Tibial nerve (tissue), 4 donors: ENCODE data around the gene KCNN4. TPM values are rescaled to one million over a fixed set of nuclear protein-coding genes. Genes with fewer than 3 reads are reported as not detected.
A peak's percentile ranks its signal among the peaks of the same experiment; 100 is the strongest.

Source experiments
- DNase-seq, 2 donors: peaks; one replicate each; pipeline ENCODE4 v3.0.0-alpha.2; 2019; ENCODE audit warnings: low spot score in 2 of 2
- H3K27ac ChIP-seq, 4 donors: fragments of 200-600 bp; sonication (generic) in 3 of 4; one replicate each; pipeline ENCODE4 v1.5.1; 2017 to 2019; ENCODE audit warnings: mild to moderate bottlenecking in 1 of 4
- H3K27me3 ChIP-seq, 2 donors: fragments of 200-600 bp; sonication (generic) in 1 of 2; one replicate each; pipeline versions ENCODE4 v1.5.1 to v1.6.0; 2017 to 2019
- H3K36me3 ChIP-seq, 3 donors: fragments of 200-600 bp; sonication (generic); one replicate each; pipeline ENCODE4 v1.5.1; 2018 to 2019
- H3K4me1 ChIP-seq, 4 donors: fragments of 200-600 bp; sonication (generic) in 3 of 4; one replicate each; pipeline ENCODE4 v1.5.1; 2017 to 2019
- H3K4me3 ChIP-seq, 4 donors: fragments of 200-600 bp; sonication (generic) in 3 of 4; one replicate each; pipeline ENCODE4 v1.5.1; 2017 to 2019; ENCODE audit warnings: mild to moderate bottlenecking in 1 of 4, moderate library complexity in 1 of 4
- H3K9me3 ChIP-seq, 4 donors: fragments of 200-600 bp; sonication (generic) in 3 of 4; one replicate each; pipeline ENCODE4 v1.5.1; 2017 to 2019
- CTCF ChIP-seq, 5 experiments: fragments of 200-600 bp in 3 of 5; fragments of 450-650 bp in 2 of 5; sonication (generic) in 3 of 5; IDR thresholded peaks; one replicate each; pipeline ENCODE4 v1.5.1; 2016 to 2019; ENCODE audit warnings: antibody characterized with exemption in 5 of 5, mild to moderate bottlenecking in 3 of 5, moderate library complexity in 2 of 5
- EP300 ChIP-seq, 2 donors: sonication (generic); formaldehyde crosslinking; IDR thresholded peaks; one replicate each; pipeline ENCODE4 v1.6.1; 2017; ENCODE audit warnings: antibody characterized with exemption in 2 of 2, mild to moderate bottlenecking in 1 of 2
- POLR2A ChIP-seq, 2 donors: fragments of 450-650 bp; IDR thresholded peaks; one replicate each; pipeline ENCODE4 v1.6.1; 2017; ENCODE audit warnings: antibody characterized with exemption in 2 of 2, mild to moderate bottlenecking in 2 of 2, moderate library complexity in 2 of 2
- WGBS, 2 donors: methylation state at CpG; one replicate each; pipeline ENCODE4 v1.1.5; 2018; 5-methylcytosine and 5-hydroxymethylcytosine counted together
- total RNA-seq, 4 donors: library from RNA; depleted of rRNA; stranded (reverse); fragments of >200 nt; gene quantifications; one replicate each; pipeline ENCODE4 v1.1.0, GENCODE V29; 2016

The KCNN4 gene
- total RNA-seq, 4 donors from 2014 or later, result 4.6 to 18.3 (median 6.8) TPM

GRCh38 chr19:43727593-43727853, 53.2 kb downstream of the KCNN4 start:
- H3K9me3 ChIP-seq, result no peaks in the 10 kb centered on the region
- no peak overlapping the region for H3K4me3 ChIP-seq
- TF ChIP-seq CTCF (IDR thresholded peaks at IDR 0.05) (no peak), POLR2A (IDR thresholded peaks at IDR 0.05) (no peak), EP300 (IDR thresholded peaks at IDR 0.05) (no peak)
- H3K4me1 ChIP-seq, result peaks cover 0 to 10% (median 0%) of the 10 kb centered on the region in 4 donors
- no peak for DNase-seq
- 74 to 81% methylated on average over 4 of the region's 4 CpGs for WGBS, 2 donors
- no peak overlapping the region for H3K27ac ChIP-seq
- peaks cover 0 to 48% (median 0%) of the 10 kb centered on the region in 3 donors for H3K36me3 ChIP-seq
- H3K27me3 ChIP-seq, result no peaks in the 10 kb centered on the region

- Histone ChIP-seq H3K9me3 (no peaks in the 10 kb centered on the region), H3K4me3 (no peak overlapping the region), H3K27ac (no peak overlapping the region), H3K27me3 (no peaks in the 10 kb centered on the region), H3K4me1 (peaks cover 0 to 4% (median 0%) of the 10 kb centered on the region in 4 donors), H3K36me3 (peaks cover 0 to 42% (median 0%) of the 10 kb centered on the region in 3 donors)
- 66 to 70% methylated on average over 12 to 14 of the region's 15 CpGs for WGBS, 2 donors
- no peak for DNase-seq
- no peak for TF ChIP-seq CTCF (IDR thresholded peaks at IDR 0.05)
- no peak for TF ChIP-seq POLR2A (IDR thresholded peaks at IDR 0.05)
Observed at GRCh38 chr19:43726736-43727592, 53.8 kb downstream of the KCNN4 start.

GRCh38 chr19:43725468-43725867, 55.3 kb downstream of the KCNN4 start:
- H3K27ac ChIP-seq, result no peak overlapping the region
- no peaks in the 10 kb centered on the region for H3K9me3 ChIP-seq
- no peaks in the 10 kb centered on the region for H3K27me3 ChIP-seq
- no peak for DNase-seq
- H3K4me1 ChIP-seq, result no peaks in the 10 kb centered on the region
- peaks cover 0 to 27% (median 0%) of the 10 kb centered on the region in 3 donors for H3K36me3 ChIP-seq
- no peak overlapping the region for H3K4me3 ChIP-seq
- TF ChIP-seq CTCF (IDR thresholded peaks at IDR 0.05), result no peak
- TF ChIP-seq EP300 (IDR thresholded peaks at IDR 0.05), result peak in 1 of 2 donors; percentile 42
- 36 to 47% methylated on average over 7 of the region's 7 CpGs for WGBS, 2 donors

- no peak for TF ChIP-seq CTCF (IDR thresholded peaks at IDR 0.05)
- no peak for TF ChIP-seq EP300 (IDR thresholded peaks at IDR 0.05)
- no peak for TF ChIP-seq POLR2A (IDR thresholded peaks at IDR 0.05)
- 71 to 75% methylated on average over 8 of the region's 8 CpGs for WGBS, 2 donors
- no peaks in the 10 kb centered on the region for H3K4me1 ChIP-seq
- no peak overlapping the region for H3K4me3 ChIP-seq
- DNase-seq, result no peak
- H3K36me3 ChIP-seq, result peaks cover 0 to 22% (median 0%) of the 10 kb centered on the region in 3 donors
- no peak overlapping the region for H3K27ac ChIP-seq
- no peaks in the 10 kb centered on the region for H3K9me3 ChIP-seq
- no peaks in the 10 kb centered on the region for H3K27me3 ChIP-seq
Observed at GRCh38 chr19:43724896-43725295, 55.9 kb downstream of the KCNN4 start.

- H3K4me3 ChIP-seq, result no peak overlapping the region
- DNase-seq, result no peak
- no peak for TF ChIP-seq CTCF (IDR thresholded peaks at IDR 0.05)
- no peak for TF ChIP-seq POLR2A (IDR thresholded peaks at IDR 0.05)
- TF ChIP-seq EP300 (IDR thresholded peaks at IDR 0.05), result no peak
- peaks cover 0 to 9% (median 0%) of the 10 kb centered on the region in 3 donors for H3K36me3 ChIP-seq
- no peaks in the 10 kb centered on the region for H3K9me3 ChIP-seq
- no peaks in the 10 kb centered on the region for H3K4me1 ChIP-seq
- H3K27me3 ChIP-seq, result no peaks in the 10 kb centered on the region
- no peak overlapping the region for H3K27ac ChIP-seq
- 50 to 62% methylated on average over 8 of the region's 8 CpGs for WGBS, 2 donors
Observed at GRCh38 chr19:43723588-43723987, 57.2 kb downstream of the KCNN4 start.
